Measurements from ENCODE around the gene RNU4-1. TPM values are rescaled to one million over a fixed set of nuclear protein-coding genes. Genes with fewer than 3 reads are reported as not detected.

Gene RNU4-1
- total and polyA plus RNA-seq, 2 donors (not counting 3 experiments of a cell fraction or from before 2014, with no cell fraction given) = under 0.01 to 2,141 TPM

- DNase-seq (ENCODE audit: low read depth, low spot score) (no peak), FAIRE-seq (no peak)
- BruUV-seq (replicated peaks) = no TSS peak
- no peaks in the 10 kb centered on the region for H3K27me3 ChIP-seq (ENCODE audit: control insufficient read depth in 2 of 2, insufficient read depth in 2 of 2, low read length in 2 of 2)
- H3K9me1 ChIP-seq (replicated peaks; ENCODE audit: control insufficient read depth, extremely low read depth, insufficient read depth, low read length) = no peaks in the 10 kb centered on the region
- no peak overlapping the region for H3K27ac ChIP-seq (ENCODE audit: insufficient read depth, low read depth, low read length)
- no peak overlapping the region for H3K9ac ChIP-seq (replicated peaks; ENCODE audit: extremely low read depth, insufficient read depth, low read length)
- ChIA-PET POLR2A (interaction anchor here (0.7 kb wide), 1 partner anchor 86 kb away, joined by 3 read pairs; no protein-coding TSS in a partner anchor), CTCF (interaction anchor here (1.2 to 1.9 kb wide), 3 partner anchors 16 to 59 kb away, joined by 6 to 19 read pairs (median 8); partner anchors contain the start of genes PXN and SIRT4)
- TF ChIP-seq JUN (IDR thresholded peaks at IDR 0.05; ENCODE audit: borderline replicate concordance, insufficient read depth, insufficient read length, low read depth) (no peak), POLR2AphosphoS5 (IDR thresholded peaks at IDR 0.05; ENCODE audit: insufficient read depth, low read depth, low read length) (no peak), MAX (IDR thresholded peaks at IDR 0.05; ENCODE audit: insufficient read depth, insufficient read length) (no peak), POLR2A (IDR thresholded peaks at IDR 0.05; ENCODE audit: low read depth, low read length) (no peak), GATA2 (IDR thresholded peaks at IDR 0.05; ENCODE audit: insufficient read depth, insufficient read length, low read depth, low read length) (no peak), FOS (IDR thresholded peaks at IDR 0.05; ENCODE audit: borderline replicate concordance, insufficient read depth, low read length) (no peak), MYC (IDR thresholded peaks at IDR 0.05; ENCODE audit: low read depth, low read length) (no peak), EZH2 (IDR thresholded peaks at IDR 0.05; ENCODE audit: borderline replicate concordance, low read depth, low read length, severe bottlenecking) (no peak)
- peaks cover 4% of the 10 kb centered on the region for H3K4me1 ChIP-seq (ENCODE audit: control insufficient read depth, extremely low read depth, insufficient read depth, low read length)
- dilution Hi-C loops (cut with MboI; ENCODE audit: extremely low pct_ligation_motif_present, low sequenced_read_pairs) = no loop called here
- no peaks in the 10 kb centered on the region for H3K36me3 ChIP-seq (ENCODE audit: control insufficient read depth in 2 of 2, extremely low read depth in 1 of 2, insufficient read depth in 2 of 2, low read length in 2 of 2)
- no peaks in the 10 kb centered on the region for H3K79me2 ChIP-seq (ENCODE audit: control insufficient read depth, insufficient read depth, low read length)
- intact Hi-C loops (cut with micrococcal nuclease) = no loop called here
- H3K9me3 ChIP-seq (replicated peaks; ENCODE audit: control insufficient read depth, insufficient read depth, low read length) = no peaks in the 10 kb centered on the region
- H3K4me3 ChIP-seq (replicated peaks in 1 of 3; ENCODE audit: insufficient read depth in 1 of 3, low read depth in 1 of 3, low read length in 3 of 3) = no peak overlapping the region
- no peak overlapping the region for H2AFZ ChIP-seq (ENCODE audit: low read depth, low read length)
- no peak overlapping the region for H3K4me2 ChIP-seq (ENCODE audit: insufficient read depth, low read length)
- H4K20me1 ChIP-seq (replicated peaks; ENCODE audit: control insufficient read depth, extremely low read depth, insufficient read depth, low read length) = no peaks in the 10 kb centered on the region
Observed at GRCh38 chr12:120286768-120287490, 6.1 kb downstream of the RNU4-1 start.
